A549 (cell line): ENCODE results near the gene ZNF397. TPM values are rescaled to one million over a fixed set of nuclear protein-coding genes. Genes with fewer than 3 reads are reported as not detected.

Source experiments
- ATAC-seq, 2 experiments: fragments of 200-7000 bp in 1 of 2; fragments of >200 bp in 1 of 2; cut with Nextera tagmentation in 1 of 2; cut with Tn5 transposase in 1 of 2; 3 replicates each; pipeline versions ENCODE4 v1.8.0 to v1.9.1; 2018 to 2020; ENCODE audit warnings: mild to moderate bottlenecking in 1 of 2, moderate library complexity in 1 of 2
- CTCF ChIA-PET: fragments of 300-600 bp; sonication (Branson Sonifier 250); formaldehyde crosslinking; extraction: SDS; loops from one replicate; lab custom pipeline; 2021; ENCODE audit warnings: antibody characterized with exemption, inconsistent platforms; lab: Yijun Ruan, JAX
- POLR2A ChIA-PET: fragments of 350-600 bp; formaldehyde crosslinking; extraction: SDS; loops from one replicate; lab custom pipeline; 2021; ENCODE audit warnings: antibody characterized with exemption, inconsistent platforms; lab: Yijun Ruan, JAX
- DNase-seq, 2 experiments: peaks; one replicate each; pipeline versions ENCODE4 v3.0.0 to v3.0.0-alpha.2; 2011 to 2016; ENCODE audit warnings: low read depth in 1 of 2, low spot score in 1 of 2
- FAIRE-seq: peaks from 2 replicates; lab custom pipeline; 2011; peaks lifted over from hg19 to GRCh38; lab: Jason Lieb, UNC
- H3K27ac ChIP-seq, 2 experiments: fragments of >200 bp; sonication (Bioruptor Twin); formaldehyde crosslinking; 3 replicates each; pipeline ENCODE4 v1.5.1; 2016 to 2017
- H3K4me1 ChIP-seq: fragments of >200 bp; sonication (Bioruptor Twin); formaldehyde crosslinking; 3 replicates; pipeline ENCODE4 v1.6.1; 2016
- H3K4me2 ChIP-seq: fragments of >200 bp; sonication (Bioruptor Twin); formaldehyde crosslinking; 3 replicates; pipeline ENCODE4 v1.6.1; 2016
- H3K4me3 ChIP-seq: fragments of >200 bp; sonication (Bioruptor Twin); formaldehyde crosslinking; 3 replicates; pipeline ENCODE4 v1.5.1; 2016
- H3K9me3 ChIP-seq: fragments of >200 bp; sonication (Bioruptor Twin); formaldehyde crosslinking; 3 replicates; pipeline ENCODE4 v1.6.1; 2016
- CBX2 ChIP-seq: fragments of 200-600 bp; sonication (generic); IDR thresholded peaks from 2 replicates; pipeline ENCODE4 v1.6.1; 2016; ENCODE audit warnings: low read depth, mild to moderate bottlenecking, borderline replicate concordance
- CBX8 ChIP-seq: fragments of 200-600 bp; sonication (generic); IDR thresholded peaks from 2 replicates; pipeline ENCODE4 v1.6.1; 2016
- CEBPB ChIP-seq, 2 experiments: fragments of >200 bp in 1 of 2; sonication (Bioruptor Twin) in 1 of 2; formaldehyde crosslinking in 1 of 2; IDR thresholded peaks; 2 replicates each; pipeline ENCODE4 v1.6.1; 2012 to 2016
- ESRRA ChIP-seq: fragments of 150-350 bp; IDR thresholded peaks from 2 replicates; pipeline ENCODE4 v1.6.1; 2014; ENCODE audit warnings: mild to moderate bottlenecking, low read length, borderline replicate concordance
- FOSL2 ChIP-seq, 2 experiments: fragments of 450-650 bp in 1 of 2; fragments of >200 bp in 1 of 2; sonication (Bioruptor Twin) in 1 of 2; formaldehyde crosslinking; IDR thresholded peaks; 2 replicates each; pipeline versions ENCODE4 v1.5.0 to v1.6.1; 2016 to 2020; ENCODE audit warnings: mild to moderate bottlenecking in 1 of 2, moderate library complexity in 1 of 2
- GATA3 ChIP-seq: IDR thresholded peaks from 2 replicates; pipeline ENCODE4 v1.6.1; 2012; ENCODE audit warnings: borderline replicate concordance
- HDAC2 ChIP-seq: fragments of 200-600 bp; sonication (generic); IDR thresholded peaks from 2 replicates; pipeline ENCODE4 v1.6.1; 2016
- HOXA7 ChIP-seq: fragments of 250-450 bp; sonication (Bioruptor Pico); IDR thresholded peaks from 2 replicates; pipeline ENCODE4 v1.5.0; 2020; ENCODE audit warnings: mild to moderate bottlenecking, moderate library complexity
- HOXB13 ChIP-seq: fragments of 250-450 bp; sonication (Bioruptor Pico); IDR thresholded peaks from 2 replicates; pipeline ENCODE4 v1.5.0; 2020; ENCODE audit warnings: low read depth, mild to moderate bottlenecking, moderate library complexity
- JUN ChIP-seq, 2 experiments: fragments of >200 bp; sonication (Bioruptor Twin); formaldehyde crosslinking; IDR thresholded peaks; 2 replicates in 1 of 2; 3 replicates in 1 of 2; pipeline ENCODE4 v1.6.1; 2016 to 2017
- MAZ ChIP-seq: fragments of 150-350 bp; IDR thresholded peaks from 2 replicates; pipeline ENCODE4 v1.6.1; 2014; ENCODE audit warnings: antibody characterized with exemption, low read depth, low read length, borderline replicate concordance
- MYC ChIP-seq: IDR thresholded peaks from 2 replicates; pipeline ENCODE4 v1.6.1; 2012; ENCODE audit warnings: mild to moderate bottlenecking, inconsistent platforms, low read length, improper control_type of control experiment, borderline replicate concordance
- NR3C1 ChIP-seq: fragments of >200 bp; sonication (Bioruptor Twin); formaldehyde crosslinking; IDR thresholded peaks from 3 replicates; pipeline ENCODE4 v1.6.1; 2017
- POLR2A ChIP-seq: IDR thresholded peaks from 2 replicates; pipeline ENCODE4 v1.6.1; 2012; ENCODE audit warnings: mild to moderate bottlenecking, low read length
- POLR2AphosphoS2 ChIP-seq: conservative IDR thresholded peaks from 2 replicates; pipeline ENCODE4 v1.6.1; 2012; ENCODE audit warnings: low read length, improper control_type of control experiment, inconsistent platforms
- WGBS: methylation state at CpG from one replicate; pipeline ENCODE4 v1.1.6; 2017; ENCODE audit errors: missing lambda C conversion rate; 5-methylcytosine and 5-hydroxymethylcytosine counted together
- polyA plus RNA-seq, 4 experiments: library from polyadenylated mRNA; depleted of rRNA in 3 of 4; stranded (reverse); fragments of >200 nt; fragmentation: RNase III in 1 of 4; extraction: RNeasy Plus Mini Kit Qiagen cat#74134 plus additional on column Dnase treatment in 1 of 4; gene quantifications; 2 replicates in 3 of 4; 3 replicates in 1 of 4; pipeline ENCODE4 v1.2.3, GENCODE V29; 2011 to 2017
- TF ChIP-seq, protein P1 (sequence below): fragments of 250-450 bp; sonication (Bioruptor Pico); IDR thresholded peaks from 2 replicates; pipeline ENCODE4 v1.5.0; 2021; ENCODE audit warnings: mild to moderate bottlenecking, moderate library complexity, borderline replicate concordance
- TF ChIP-seq, protein P2 (sequence below): fragments of 150-350 bp; IDR thresholded peaks from 2 replicates; pipeline ENCODE4 v1.6.1; 2014; ENCODE audit warnings: low read depth, mild to moderate bottlenecking, low read length
- TF ChIP-seq, protein P3 (sequence below): fragments of 200-600 bp; sonication (generic); IDR thresholded peaks from 2 replicates; pipeline ENCODE4 v1.6.1; 2016; ENCODE audit warnings: antibody characterized with exemption, mild to moderate bottlenecking, moderate library complexity
- TF ChIP-seq, protein P4 (sequence below): fragments of 250-450 bp; sonication (Bioruptor Pico); IDR thresholded peaks from 2 replicates; pipeline ENCODE4 v1.5.0; 2020; ENCODE audit warnings: low read depth, mild to moderate bottlenecking, moderate library complexity

Gene ZNF397
- polyA plus RNA-seq, 2 of the 4 experiments (the other 2 are of a cell fraction), result 7.9 to 8.0 TPM

DNA sequence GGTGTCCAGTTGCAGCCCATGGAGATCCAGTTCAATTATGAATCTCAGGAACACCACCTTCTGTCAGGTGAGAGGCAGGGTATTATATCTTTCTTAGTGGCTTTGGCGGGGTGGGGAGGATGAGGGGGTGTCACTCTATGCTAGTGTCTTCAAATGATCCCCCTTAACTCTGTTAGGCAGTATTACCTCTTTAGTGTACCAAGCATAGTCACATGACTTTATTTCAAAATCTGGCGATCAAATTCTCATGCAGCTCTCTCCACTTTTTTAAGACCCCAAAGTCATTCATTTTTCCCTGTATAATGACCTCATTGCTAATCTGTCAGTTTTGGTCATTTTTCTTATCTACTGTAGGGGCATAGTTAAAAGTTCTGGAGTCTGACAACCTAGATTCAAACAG lies 50.3 kb downstream of the ZNF397 start:
- Histone ChIP-seq H3K9me3 (peaks cover 26% of the 10 kb centered on the region; the same call in 2 of the 3 replicates), H3K4me2 (peak overlapping the region; percentile 87), H3K27ac (no peak overlapping the region), H3K4me3 (peak overlapping the region; percentile 61), H3K4me1 (0 out of 3 replicates have a peak, but pooled peaks cover 5% of the 10 kb centered on the region)
- DNase-seq, result no peak
- ChIA-PET POLR2A (no interaction called here), CTCF (no interaction called here)
- WGBS, result 97% methylated on average over 2 of the region's 2 CpGs
- TF ChIP-seq NR3C1, result no peak
- TF ChIP-seq, protein P1, sequence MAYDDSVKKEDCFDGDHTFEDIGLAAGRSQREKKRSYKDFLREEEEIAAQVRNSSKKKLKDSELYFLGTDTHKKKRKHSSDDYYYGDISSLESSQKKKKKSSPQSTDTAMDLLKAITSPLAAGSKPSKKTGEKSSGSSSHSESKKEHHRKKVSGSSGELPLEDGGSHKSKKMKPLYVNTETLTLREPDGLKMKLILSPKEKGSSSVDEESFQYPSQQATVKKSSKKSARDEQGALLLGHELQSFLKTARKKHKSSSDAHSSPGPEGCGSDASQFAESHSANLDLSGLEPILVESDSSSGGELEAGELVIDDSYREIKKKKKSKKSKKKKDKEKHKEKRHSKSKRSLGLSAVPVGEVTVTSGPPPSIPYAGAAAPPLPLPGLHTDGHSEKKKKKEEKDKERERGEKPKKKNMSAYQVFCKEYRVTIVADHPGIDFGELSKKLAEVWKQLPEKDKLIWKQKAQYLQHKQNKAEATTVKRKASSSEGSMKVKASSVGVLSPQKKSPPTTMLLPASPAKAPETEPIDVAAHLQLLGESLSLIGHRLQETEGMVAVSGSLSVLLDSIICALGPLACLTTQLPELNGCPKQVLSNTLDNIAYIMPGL (CRISPR knock-in tag), result no peak
- TF ChIP-seq CBX8, result no peak
- no peak for TF ChIP-seq POLR2AphosphoS2
- TF ChIP-seq HDAC2, result no peak
- TF ChIP-seq, protein P2, sequence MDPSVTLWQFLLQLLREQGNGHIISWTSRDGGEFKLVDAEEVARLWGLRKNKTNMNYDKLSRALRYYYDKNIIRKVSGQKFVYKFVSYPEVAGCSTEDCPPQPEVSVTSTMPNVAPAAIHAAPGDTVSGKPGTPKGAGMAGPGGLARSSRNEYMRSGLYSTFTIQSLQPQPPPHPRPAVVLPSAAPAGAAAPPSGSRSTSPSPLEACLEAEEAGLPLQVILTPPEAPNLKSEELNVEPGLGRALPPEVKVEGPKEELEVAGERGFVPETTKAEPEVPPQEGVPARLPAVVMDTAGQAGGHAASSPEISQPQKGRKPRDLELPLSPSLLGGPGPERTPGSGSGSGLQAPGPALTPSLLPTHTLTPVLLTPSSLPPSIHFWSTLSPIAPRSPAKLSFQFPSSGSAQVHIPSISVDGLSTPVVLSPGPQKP, result no peak
- TF ChIP-seq JUN (IDR thresholded peaks at IDR 0.05), result no peak
- ATAC-seq, result no peak
- no peak for FAIRE-seq

DNA sequence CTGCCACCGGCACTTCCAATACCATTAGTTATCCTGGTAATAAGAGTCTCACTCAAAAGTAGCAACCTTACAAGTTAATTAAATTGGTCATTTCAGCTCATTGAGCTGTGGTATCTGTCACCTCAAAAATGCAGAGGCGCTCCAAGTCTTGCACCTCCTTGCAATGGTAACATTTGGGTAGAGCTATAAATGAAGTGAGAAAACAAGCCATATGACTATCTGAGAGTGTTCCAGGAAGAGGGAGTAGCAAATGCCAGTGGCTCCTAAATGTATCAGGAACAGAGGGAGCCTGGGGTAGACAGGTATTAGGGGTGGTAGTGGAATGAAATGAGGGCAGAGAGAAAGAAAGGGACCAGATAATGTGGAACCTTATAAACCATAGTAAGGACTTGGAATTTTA lies 55.2 kb downstream of the ZNF397 start:
- FAIRE-seq (no peak), DNase-seq (no peak)
- TF ChIP-seq, protein P2, result no peak
- no peak for TF ChIP-seq GATA3
- TF ChIP-seq CBX2, result no peak
- no peak for TF ChIP-seq ESRRA
- TF ChIP-seq, all 56 proteins: peak for 0
- WGBS, result 95% methylated on average over 2 of the region's 2 CpGs
- ATAC-seq, result no peak
- Histone ChIP-seq H3K27ac (no peak overlapping the region), H3K9me3 (peaks cover 55% of the 10 kb centered on the region), H3K4me3 (no peak overlapping the region), H3K4me1 (0 out of 3 replicates have a peak, but pooled peaks cover 2% of the 10 kb centered on the region), H3K4me2 (no peak overlapping the region)
- CTCF ChIA-PET, result no interaction called here
- POLR2A ChIA-PET, result no interaction called here

DNA sequence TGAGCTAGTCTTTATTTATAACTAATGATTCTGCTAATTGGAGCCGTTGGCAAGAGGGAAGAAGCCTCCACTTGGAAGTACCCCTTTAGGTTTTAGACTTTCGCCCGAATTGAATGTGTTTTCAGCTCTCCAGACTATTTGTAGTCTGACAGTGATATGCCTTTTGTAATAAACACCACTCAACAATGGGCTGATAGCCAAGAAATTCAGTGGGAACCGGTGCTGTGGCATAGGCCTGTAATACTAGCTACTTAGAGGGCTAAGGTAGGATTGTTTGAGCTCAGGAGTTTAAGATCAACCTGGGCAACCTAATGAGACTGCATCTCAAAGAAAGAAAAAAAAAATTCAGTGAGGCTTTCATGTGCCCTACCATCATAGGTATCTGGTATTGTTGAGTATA lies 62.8 kb downstream of the ZNF397 start:
- Histone ChIP-seq H3K27ac (no peak overlapping the region), H3K4me2 (no peak overlapping the region), H3K9me3 (peaks cover 89% of the 10 kb centered on the region), H3K4me3 (no peak overlapping the region), H3K4me1 (no peaks in the 10 kb centered on the region)
- ChIA-PET POLR2A (no interaction called here), CTCF (no interaction called here)
- no peak for DNase-seq
- WGBS, result 94% methylated on average over 4 of the region's 4 CpGs
- FAIRE-seq, result no peak
- ATAC-seq, result no peak
- TF ChIP-seq, protein P3, sequence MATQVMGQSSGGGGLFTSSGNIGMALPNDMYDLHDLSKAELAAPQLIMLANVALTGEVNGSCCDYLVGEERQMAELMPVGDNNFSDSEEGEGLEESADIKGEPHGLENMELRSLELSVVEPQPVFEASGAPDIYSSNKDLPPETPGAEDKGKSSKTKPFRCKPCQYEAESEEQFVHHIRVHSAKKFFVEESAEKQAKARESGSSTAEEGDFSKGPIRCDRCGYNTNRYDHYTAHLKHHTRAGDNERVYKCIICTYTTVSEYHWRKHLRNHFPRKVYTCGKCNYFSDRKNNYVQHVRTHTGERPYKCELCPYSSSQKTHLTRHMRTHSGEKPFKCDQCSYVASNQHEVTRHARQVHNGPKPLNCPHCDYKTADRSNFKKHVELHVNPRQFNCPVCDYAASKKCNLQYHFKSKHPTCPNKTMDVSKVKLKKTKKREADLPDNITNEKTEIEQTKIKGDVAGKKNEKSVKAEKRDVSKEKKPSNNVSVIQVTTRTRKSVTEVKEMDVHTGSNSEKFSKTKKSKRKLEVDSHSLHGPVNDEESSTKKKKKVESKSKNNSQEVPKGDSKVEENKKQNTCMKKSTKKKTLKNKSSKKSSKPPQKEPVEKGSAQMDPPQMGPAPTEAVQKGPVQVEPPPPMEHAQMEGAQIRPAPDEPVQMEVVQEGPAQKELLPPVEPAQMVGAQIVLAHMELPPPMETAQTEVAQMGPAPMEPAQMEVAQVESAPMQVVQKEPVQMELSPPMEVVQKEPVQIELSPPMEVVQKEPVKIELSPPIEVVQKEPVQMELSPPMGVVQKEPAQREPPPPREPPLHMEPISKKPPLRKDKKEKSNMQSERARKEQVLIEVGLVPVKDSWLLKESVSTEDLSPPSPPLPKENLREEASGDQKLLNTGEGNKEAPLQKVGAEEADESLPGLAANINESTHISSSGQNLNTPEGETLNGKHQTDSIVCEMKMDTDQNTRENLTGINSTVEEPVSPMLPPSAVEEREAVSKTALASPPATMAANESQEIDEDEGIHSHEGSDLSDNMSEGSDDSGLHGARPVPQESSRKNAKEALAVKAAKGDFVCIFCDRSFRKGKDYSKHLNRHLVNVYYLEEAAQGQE, result no peak
- no peak for TF ChIP-seq MYC
- no peak for TF ChIP-seq MAZ
- TF ChIP-seq CBX8, result no peak
- no peak for TF ChIP-seq HOXB13 (CRISPR knock-in tag)
- no peak for TF ChIP-seq FOSL2 (IDR thresholded peaks at IDR 0.05)
- TF ChIP-seq FOSL2 (CRISPR knock-in tag; IDR thresholded peaks at IDR 0.05), result no peak
- TF ChIP-seq, protein P1 (CRISPR knock-in tag), result no peak
- no peak for TF ChIP-seq CEBPB (IDR thresholded peaks at IDR 0.05)
- TF ChIP-seq, protein P4, sequence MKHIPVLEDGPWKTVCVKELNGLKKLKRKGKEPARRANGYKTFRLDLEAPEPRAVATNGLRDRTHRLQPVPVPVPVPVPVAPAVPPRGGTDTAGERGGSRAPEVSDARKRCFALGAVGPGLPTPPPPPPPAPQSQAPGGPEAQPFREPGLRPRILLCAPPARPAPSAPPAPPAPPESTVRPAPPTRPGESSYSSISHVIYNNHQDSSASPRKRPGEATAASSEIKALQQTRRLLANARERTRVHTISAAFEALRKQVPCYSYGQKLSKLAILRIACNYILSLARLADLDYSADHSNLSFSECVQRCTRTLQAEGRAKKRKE (CRISPR knock-in tag), result no peak
- no peak for TF ChIP-seq JUN (IDR thresholded peaks at IDR 0.05)
- TF ChIP-seq POLR2AphosphoS2, result no peak
- TF ChIP-seq HOXA7 (CRISPR knock-in tag), result no peak
- no peak for TF ChIP-seq POLR2A
